Kidney (tissue), 14 donors: ENCODE results near the gene LRBA. TPM values are rescaled to one million over a fixed set of nuclear protein-coding genes. Genes with fewer than 3 reads are reported as not detected.

Experiments
- DNase-seq, 5 donors: peaks; one replicate each; pipeline ENCODE4 v3.0.0-alpha.2; 2013 to 2020
- FAIRE-seq: peaks from 2 replicates; lab custom pipeline; 2012; peaks lifted over from hg19 to GRCh38; lab: Jason Lieb, UNC
- H3K27ac ChIP-seq, 2 donors: one replicate each; pipeline ENCODE4 v1.7.0; 2013; ENCODE audit warnings: low read depth in 2 of 2, low read length in 2 of 2, inconsistent platforms in 1 of 2
- H3K27me3 ChIP-seq: one replicate; pipeline ENCODE4 v1.7.1; 2013; ENCODE audit warnings: low read length, inconsistent platforms; ENCODE audit not compliant: control insufficient read depth, insufficient read depth
- H3K36me3 ChIP-seq, 3 donors: one replicate each; pipeline versions ENCODE4 v1.7.0 to v1.7.1; 2013; ENCODE audit warnings: low read length in 3 of 3, control low read depth in 1 of 3, inconsistent platforms in 1 of 3; ENCODE audit not compliant: insufficient read depth in 3 of 3, control insufficient read depth in 2 of 3
- H3K4me1 ChIP-seq, 3 donors: one replicate each; pipeline versions ENCODE4 v1.7.0 to v1.7.1; 2013; ENCODE audit warnings: low read length in 3 of 3, inconsistent platforms in 1 of 3, low read depth in 1 of 3; ENCODE audit not compliant: control insufficient read depth in 2 of 3, insufficient read depth in 2 of 3
- H3K4me3 ChIP-seq, 3 donors: one replicate each; pipeline versions ENCODE4 v1.7.0 to v1.8.1; 2013; ENCODE audit warnings: low read length in 3 of 3, control low read depth in 1 of 3, inconsistent platforms in 1 of 3
- H3K9ac ChIP-seq, 3 donors: one replicate each; pipeline versions ENCODE4 v1.7.0 to v1.7.1; 2013; ENCODE audit warnings: low read length in 3 of 3, control low read depth in 1 of 3, inconsistent platforms in 1 of 3
- H3K9me3 ChIP-seq, 3 donors: one replicate each; pipeline versions ENCODE4 v1.7.0 to v1.7.1; 2013; ENCODE audit warnings: low read length in 3 of 3, control low read depth in 1 of 3, inconsistent platforms in 1 of 3; ENCODE audit not compliant: control insufficient read depth in 2 of 3, insufficient read depth in 1 of 3
- intact Hi-C: fragments of 100-400 bp; cut with DNase I; formaldehyde crosslinking; loops from one replicate; pipeline ENCODE4 v1.11.1; 2022
- polyA plus RNA-seq: library from polyadenylated mRNA; stranded (reverse); fragments of 350-450 nt; fragmentation: Illumina TruSeq; extraction: RNeasy Lipid Tissue Mini Kit (QIAGEN cat#74804); gene quantifications from one replicate; pipeline ENCODE4 v1.2.3, GENCODE V29; 2014; ENCODE audit warnings: low read depth, low replicate concordance; ENCODE audit not compliant: insufficient read depth
- total RNA-seq: library from RNA; stranded (reverse); fragmentation: NEBNext Ultra II Directional; extraction: Animal tissue kit (Norgen Biotek cat#: 25700); gene quantifications from one replicate; pipeline ENCODE4 v1.2.1, GENCODE V29; 2021
- TF ChIP-seq, protein P1 (sequence below): IDR thresholded peaks from 3 replicates; pipeline ENCODE4 v1.5.1; 2012; ENCODE audit warnings: mild to moderate bottlenecking, moderate library complexity, borderline replicate concordance; ENCODE audit not compliant: insufficient read depth; ENCODE audit errors: extremely low read depth
- donor health status: control.
- donor health status: control.
- donor health status: control.
- donor health status: control.
- donor health status: control.
- donor health status: DM: yes; HTN: yes; CAD: no.
- donor health status: Normal renal cell carcinoma (clear cell type).

Gene LRBA
- total and polyA plus RNA-seq, 2 donors from 2014 or later, result 20.3 to 76.7 TPM

DNA sequence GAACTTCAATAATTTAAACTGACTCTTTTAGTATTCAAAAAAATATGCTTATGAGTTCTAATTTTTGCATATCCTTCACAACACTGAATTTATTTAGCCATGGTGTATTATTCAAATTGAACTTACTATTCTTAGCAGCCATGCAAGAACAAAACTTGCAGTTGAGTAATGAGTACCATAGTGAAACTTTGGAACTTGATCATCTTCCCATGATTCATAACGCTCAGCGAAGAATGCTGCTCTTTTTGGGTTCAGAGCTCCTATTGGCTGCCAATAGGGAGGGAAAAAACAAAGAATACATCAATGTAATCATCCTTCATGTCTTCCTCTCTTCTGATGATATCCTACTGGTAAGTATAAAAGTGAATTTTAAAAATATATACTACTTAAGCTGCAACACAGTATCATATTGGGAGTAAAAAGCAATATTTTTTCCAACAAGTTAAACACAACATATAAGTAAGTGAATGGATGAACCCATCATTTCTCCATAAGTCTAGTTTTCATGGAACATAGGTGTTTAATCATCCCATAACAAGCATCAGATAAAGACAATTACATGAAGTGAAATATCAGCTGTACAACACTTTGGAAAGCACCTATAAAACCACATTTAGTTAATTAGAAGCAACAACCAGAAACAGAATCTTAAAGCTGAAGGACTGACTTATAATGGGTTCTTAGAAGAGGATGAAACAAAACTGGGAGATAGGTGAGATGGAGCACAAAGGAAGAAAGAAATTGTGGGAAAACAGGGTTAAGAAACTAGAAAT is 578.3 kb downstream of the LRBA start:
- intact Hi-C loops, result no loop called here
- TF ChIP-seq, protein P1, sequence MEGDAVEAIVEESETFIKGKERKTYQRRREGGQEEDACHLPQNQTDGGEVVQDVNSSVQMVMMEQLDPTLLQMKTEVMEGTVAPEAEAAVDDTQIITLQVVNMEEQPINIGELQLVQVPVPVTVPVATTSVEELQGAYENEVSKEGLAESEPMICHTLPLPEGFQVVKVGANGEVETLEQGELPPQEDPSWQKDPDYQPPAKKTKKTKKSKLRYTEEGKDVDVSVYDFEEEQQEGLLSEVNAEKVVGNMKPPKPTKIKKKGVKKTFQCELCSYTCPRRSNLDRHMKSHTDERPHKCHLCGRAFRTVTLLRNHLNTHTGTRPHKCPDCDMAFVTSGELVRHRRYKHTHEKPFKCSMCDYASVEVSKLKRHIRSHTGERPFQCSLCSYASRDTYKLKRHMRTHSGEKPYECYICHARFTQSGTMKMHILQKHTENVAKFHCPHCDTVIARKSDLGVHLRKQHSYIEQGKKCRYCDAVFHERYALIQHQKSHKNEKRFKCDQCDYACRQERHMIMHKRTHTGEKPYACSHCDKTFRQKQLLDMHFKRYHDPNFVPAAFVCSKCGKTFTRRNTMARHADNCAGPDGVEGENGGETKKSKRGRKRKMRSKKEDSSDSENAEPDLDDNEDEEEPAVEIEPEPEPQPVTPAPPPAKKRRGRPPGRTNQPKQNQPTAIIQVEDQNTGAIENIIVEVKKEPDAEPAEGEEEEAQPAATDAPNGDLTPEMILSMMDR, result no peak
- Histone ChIP-seq H3K9me3 (no peaks in the 10 kb centered on the region), H3K4me1 (no peaks in the 10 kb centered on the region), H3K27ac (no peak overlapping the region), H3K27me3 (no peaks in the 10 kb centered on the region), H3K4me3 (no peak overlapping the region), H3K36me3 (no peaks in the 10 kb centered on the region), H3K9ac (no peak overlapping the region)
- no peak for FAIRE-seq
- DNase-seq, result no peak

DNA sequence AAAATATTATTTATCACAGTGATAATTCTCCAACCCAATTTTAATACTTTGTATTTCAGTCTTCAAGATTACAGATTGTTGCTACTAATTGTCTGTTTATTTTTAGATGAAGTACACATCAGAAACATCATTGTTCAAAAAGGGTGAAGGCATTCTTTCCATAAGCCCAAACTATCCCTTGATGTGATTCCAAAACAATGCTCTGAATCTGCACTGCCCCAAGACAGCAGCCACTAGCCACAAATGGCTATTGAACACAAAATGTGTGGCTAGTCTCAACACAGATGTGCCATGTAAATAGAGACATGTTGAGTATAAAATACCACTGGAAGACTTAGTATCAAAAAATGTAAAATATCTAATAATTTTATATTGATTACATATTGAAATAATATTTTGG is 583.9 kb downstream of the LRBA start:
- DNase-seq, result no peak
- intact Hi-C loops, result no loop called here

DNA sequence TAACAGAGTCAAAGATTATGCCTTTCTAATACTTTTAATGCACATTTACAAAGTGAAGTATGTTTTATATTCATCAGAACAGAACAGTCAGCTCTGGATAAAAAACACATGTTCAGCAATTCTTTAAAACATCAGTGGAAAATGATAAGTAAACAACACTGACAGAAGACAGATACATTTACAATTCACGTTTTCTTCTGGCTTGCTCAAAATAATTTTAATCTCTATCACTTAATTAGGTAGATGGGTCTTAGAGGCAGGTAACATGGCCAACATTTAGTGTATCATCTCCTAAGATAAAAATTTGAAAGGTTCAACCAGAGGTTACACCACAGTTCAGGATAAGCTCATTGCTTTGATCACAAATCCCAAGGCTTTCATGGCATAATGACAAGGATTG is 589.9 kb downstream of the LRBA start:
- H3K36me3 ChIP-seq, result peaks cover 0 to 2% (median 0%) of the 10 kb centered on the region in 3 donors
- DNase-seq (no peak), FAIRE-seq (no peak)
- no peak overlapping the region for H3K4me3 ChIP-seq
- H3K27me3 ChIP-seq, result no peaks in the 10 kb centered on the region
- H3K27ac ChIP-seq, result no peak overlapping the region
- TF ChIP-seq, protein P1, result no peak
- H3K9me3 ChIP-seq, result no peaks in the 10 kb centered on the region
- intact Hi-C loops, result no loop called here
- no peak overlapping the region for H3K9ac ChIP-seq
- no peaks in the 10 kb centered on the region for H3K4me1 ChIP-seq

More for the DNA sequence above, 583.9 kb downstream of the LRBA start:
- FAIRE-seq, result no peak
- Histone ChIP-seq H3K27me3 (no peaks in the 10 kb centered on the region), H3K9ac (no peak overlapping the region), H3K4me1 (no peaks in the 10 kb centered on the region), H3K36me3 (no peaks in the 10 kb centered on the region), H3K27ac (no peak overlapping the region), H3K9me3 (no peaks in the 10 kb centered on the region), H3K4me3 (no peak overlapping the region)
- TF ChIP-seq, protein P1, result no peak

DNA sequence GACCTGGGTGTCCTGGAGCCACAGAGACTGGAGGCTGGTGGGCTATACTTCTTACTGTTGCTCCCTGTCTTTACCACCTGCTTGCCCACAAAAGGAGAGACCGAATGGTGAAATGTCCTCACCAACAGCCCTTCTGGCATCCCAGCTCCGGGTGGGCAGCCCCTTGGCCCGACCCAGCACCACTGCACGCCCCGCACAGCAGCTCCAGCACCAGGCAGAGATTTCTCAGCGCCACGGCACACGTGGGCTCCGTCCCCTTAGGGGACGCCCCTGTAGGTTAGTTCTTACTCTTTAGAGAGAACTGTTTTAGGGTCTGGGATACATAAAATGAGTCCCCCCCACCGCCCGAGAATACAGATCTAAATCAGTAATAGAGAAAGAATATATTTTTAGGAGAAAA is 591.6 kb downstream of the LRBA start:
- H3K4me1 ChIP-seq, result no peaks in the 10 kb centered on the region
- no peak for DNase-seq
- H3K36me3 ChIP-seq, result peaks cover 0 to 2% (median 0%) of the 10 kb centered on the region in 3 donors
- H3K27me3 ChIP-seq, result no peaks in the 10 kb centered on the region
- H3K4me3 ChIP-seq, result no peak overlapping the region
- H3K9ac ChIP-seq, result no peak overlapping the region
- no peaks in the 10 kb centered on the region for H3K9me3 ChIP-seq
- H3K27ac ChIP-seq, result no peak overlapping the region
- TF ChIP-seq, protein P1, result no peak
- intact Hi-C loops, result no loop called here
- FAIRE-seq, result no peak
